GM15510 (cell line): ENCODE data around the gene VAC14.

Experiments used
- POLR2A ChIP-seq: IDR thresholded peaks from 3 replicates; pipeline ENCODE4 v1.6.1; 2011; ENCODE audit warnings: borderline replicate concordance; ENCODE audit not compliant: insufficient read length; ENCODE audit errors: extremely low read depth

Gene VAC14

GRCh38 chr16:70701596-70701995, 99.4 kb downstream of the VAC14 start:
- no peak for TF ChIP-seq POLR2A

GRCh38 chr16:70701036-70701435, 99.9 kb downstream of the VAC14 start:
- TF ChIP-seq POLR2A, result no peak

- TF ChIP-seq POLR2A, result no peak
Observed at GRCh38 chr16:70700101-70701020, 100.6 kb downstream of the VAC14 start.

GRCh38 chr16:70699696-70700095, 101.3 kb downstream of the VAC14 start:
- no peak for TF ChIP-seq POLR2A

GRCh38 chr16:70698901-70699300, 102.1 kb downstream of the VAC14 start:
- no peak for TF ChIP-seq POLR2A

- no peak for TF ChIP-seq POLR2A
Observed at GRCh38 chr16:70697594-70698170, 103.3 kb downstream of the VAC14 start.

GRCh38 chr16:70696952-70697593, 103.9 kb downstream of the VAC14 start:
- TF ChIP-seq POLR2A, result no peak

GRCh38 chr16:70696355-70696754, 104.6 kb downstream of the VAC14 start:
- TF ChIP-seq POLR2A, result no peak

- TF ChIP-seq POLR2A, result no peak
Observed at GRCh38 chr16:70695331-70696070, 105.5 kb downstream of the VAC14 start.

GRCh38 chr16:70694868-70695218, 106.1 kb downstream of the VAC14 start:
- no peak for TF ChIP-seq POLR2A

GRCh38 chr16:70694088-70694867, 106.7 kb downstream of the VAC14 start:
- TF ChIP-seq POLR2A, result no peak

GRCh38 chr16:70692873-70693671, 107.9 kb downstream of the VAC14 start:
- no peak for TF ChIP-seq POLR2A

- TF ChIP-seq POLR2A, result no peak
Observed at GRCh38 chr16:70692130-70692872, 108.7 kb downstream of the VAC14 start.
